Neural progenitor cell (in vitro differentiated cells): ENCODE measurements around the gene NOTCH1.

Source experiments
- CTCF ChIP-seq: fragments of 200-600 bp; sonication (generic); IDR thresholded peaks from 2 replicates; pipeline ENCODE4 v1.5.1; 2017; ENCODE audit warnings: antibody characterized with exemption, mild to moderate bottlenecking
- EZH2 ChIP-seq: fragments of 200-600 bp; sonication (generic); IDR thresholded peaks from 2 replicates; pipeline ENCODE4 v1.6.1; 2017; ENCODE audit warnings: antibody characterized with exemption, mild to moderate bottlenecking, moderate library complexity
- EZH2phosphoT487 ChIP-seq: fragments of 200-600 bp; sonication (generic); IDR thresholded peaks from 2 replicates; pipeline ENCODE4 v1.6.1; 2017; ENCODE audit warnings: antibody characterized with exemption

- TF ChIP-seq EZH2 (no peak), CTCF (no peak), EZH2phosphoT487 (no peak)
Measured at GRCh38 chr9:136525207-136525606, 20.6 kb downstream of the NOTCH1 start.
